Left renal cortex interstitium (tissue), 4 donors: ENCODE data around the gene ITIH4. TPM values are rescaled to one million over a fixed set of nuclear protein-coding genes. Genes with fewer than 3 reads are reported as not detected.
"Not testable (repeated sequence)": the region's sequence is repeated elsewhere in the genome, so short reads cannot be mapped to it uniquely, and the experiment has no call there.

ENCODE experiments used
- DNase-seq, 4 donors: peaks; one replicate each; pipeline ENCODE4 v3.0.0-alpha.2; 2013; ENCODE audit warnings: low read depth in 4 of 4, low spot score in 2 of 4, missing footprints in 1 of 4
- polyA plus RNA-seq, 4 donors: library from polyadenylated mRNA; unstranded; fragments of 120-200 nt; gene quantifications; one replicate each; pipeline ENCODE4 v1.2.1, GENCODE V29; 2013; ENCODE audit not compliant: insufficient read length in 4 of 4

ITIH4 gene
- polyA plus RNA-seq, 4 donors, result 5.4 to 11.0 (median 8.6) TPM

GRCh38 chr3:52787246-52787645 is 43.2 kb downstream of the ITIH4 start:
- no peak for DNase-seq

- no peak for DNase-seq
Measured at GRCh38 chr3:52786330-52787215, 43.9 kb downstream of the ITIH4 start.

DNA sequence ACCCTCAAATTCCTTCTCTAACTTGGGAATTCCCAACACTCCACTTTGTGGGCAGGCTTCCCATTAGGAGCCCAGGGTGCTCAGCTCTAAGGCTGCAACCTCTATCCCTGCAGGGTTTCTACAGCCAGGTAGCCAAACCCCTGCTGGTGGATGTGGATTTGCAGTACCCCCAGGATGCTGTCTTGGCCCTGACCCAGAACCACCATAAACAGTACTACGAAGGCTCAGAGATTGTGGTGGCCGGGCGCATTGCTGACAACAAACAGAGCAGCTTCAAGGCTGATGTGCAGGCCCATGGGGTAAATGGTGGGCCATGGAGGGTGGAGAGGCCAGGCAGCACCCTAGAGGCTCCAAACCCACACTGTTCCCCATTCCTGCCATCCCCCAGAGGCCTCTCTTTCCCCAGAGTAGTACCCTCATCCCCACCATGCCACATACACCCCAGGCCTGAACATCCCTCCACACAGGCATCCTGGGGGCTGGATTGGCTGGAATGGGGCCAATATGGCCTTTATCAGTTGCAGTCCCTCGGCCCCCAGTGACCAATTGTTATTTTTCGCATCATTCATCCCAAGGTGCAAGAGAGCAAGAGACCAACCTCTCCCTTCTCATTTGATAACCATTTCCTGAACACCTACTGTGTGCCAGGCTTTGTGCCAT is 45.4 kb downstream of the ITIH4 start:
- DNase-seq, result no peak

DNA sequence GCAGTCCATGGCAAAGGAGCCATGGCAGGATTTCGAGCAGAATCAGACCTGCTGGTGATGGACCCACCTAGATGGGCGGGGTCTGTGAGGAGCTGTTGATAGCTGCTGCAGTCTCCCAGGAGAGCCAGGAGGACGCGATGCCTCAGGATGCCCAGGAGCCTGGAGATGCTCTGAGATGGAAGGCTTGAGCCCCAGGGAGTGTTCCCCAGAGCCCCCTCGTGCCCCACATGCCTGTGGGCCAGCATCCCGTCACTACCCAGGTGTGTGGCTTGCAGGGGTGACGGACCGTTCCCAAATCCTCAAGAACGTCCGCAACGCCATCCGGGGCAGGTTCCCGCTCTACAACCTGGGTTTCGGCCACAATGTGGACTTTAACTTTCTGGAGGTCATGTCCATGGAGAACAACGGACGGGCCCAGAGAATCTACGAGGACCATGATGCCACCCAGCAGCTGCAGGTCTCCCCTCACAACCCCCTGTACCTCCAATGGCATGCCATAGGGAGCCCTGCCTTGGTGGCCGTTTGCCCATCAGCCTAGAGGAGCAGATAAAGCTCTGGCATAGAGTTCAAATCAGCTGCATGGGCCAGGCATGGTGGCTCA is 46.4 kb downstream of the ITIH4 start:
- DNase-seq, result no peak

- no peak for DNase-seq
Measured at GRCh38 chr3:52783211-52783555, 47.3 kb downstream of the ITIH4 start.

DNA sequence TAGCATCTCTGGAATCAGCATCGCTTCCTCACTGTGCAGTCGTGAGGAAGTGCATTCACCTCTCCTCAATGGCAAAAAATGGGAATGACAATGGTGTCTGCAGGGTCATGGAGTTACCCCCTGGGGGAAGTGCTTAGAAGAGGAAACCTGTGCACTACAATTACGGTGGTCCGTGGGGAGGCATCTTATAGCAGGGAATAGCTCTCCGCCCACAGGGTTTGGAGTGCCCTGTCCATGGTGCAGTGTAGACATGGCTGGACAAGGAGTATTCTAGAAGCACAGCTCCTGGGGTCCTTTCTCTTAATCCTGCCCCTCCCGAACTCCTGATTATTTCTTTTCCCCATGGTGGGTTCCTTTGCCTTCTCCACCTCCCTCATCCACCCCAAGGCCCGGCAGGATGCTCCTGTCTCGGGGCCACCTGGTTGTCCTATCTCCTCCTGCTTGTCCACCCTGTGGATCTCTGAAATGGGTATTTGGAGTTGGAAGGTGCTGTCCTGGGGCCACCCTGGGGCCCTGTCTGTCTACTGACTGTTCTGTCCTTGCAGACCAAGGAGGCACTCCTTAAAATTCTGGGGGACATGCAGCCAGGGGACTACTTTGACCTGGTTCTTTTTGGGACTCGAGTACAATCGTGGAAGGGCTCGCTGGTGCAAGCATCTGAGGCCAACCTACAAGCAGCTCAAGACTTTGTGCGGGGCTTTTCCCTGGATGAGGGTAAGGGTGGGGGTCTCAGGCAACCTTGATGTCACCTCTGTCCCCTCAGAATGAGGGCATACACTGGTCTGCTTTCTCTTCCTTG is 47.9 kb downstream of the ITIH4 start:
- no peak for DNase-seq

DNA sequence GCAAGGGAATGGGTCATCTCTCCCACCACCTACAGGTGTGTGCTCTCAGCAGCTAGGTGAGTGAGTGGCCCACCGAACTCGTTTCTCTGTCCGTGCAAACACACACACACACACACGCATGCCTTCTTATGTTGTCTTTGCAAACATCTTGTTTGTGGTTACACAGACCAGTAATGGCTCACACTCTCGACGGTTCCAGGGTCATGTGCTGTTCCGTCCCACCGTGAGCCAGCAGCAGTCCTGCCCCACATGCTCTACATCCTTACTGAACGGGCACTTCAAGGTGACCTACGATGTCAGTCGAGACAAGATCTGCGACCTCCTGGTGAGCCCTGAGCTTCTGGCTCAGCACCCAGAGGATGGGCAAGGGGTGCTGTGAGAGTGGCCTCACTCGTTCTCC is 48.7 kb downstream of the ITIH4 start:
- DNase-seq, result no peak

- no peak for DNase-seq
Measured at GRCh38 chr3:52779837-52780585, 50.5 kb downstream of the ITIH4 start.

DNA sequence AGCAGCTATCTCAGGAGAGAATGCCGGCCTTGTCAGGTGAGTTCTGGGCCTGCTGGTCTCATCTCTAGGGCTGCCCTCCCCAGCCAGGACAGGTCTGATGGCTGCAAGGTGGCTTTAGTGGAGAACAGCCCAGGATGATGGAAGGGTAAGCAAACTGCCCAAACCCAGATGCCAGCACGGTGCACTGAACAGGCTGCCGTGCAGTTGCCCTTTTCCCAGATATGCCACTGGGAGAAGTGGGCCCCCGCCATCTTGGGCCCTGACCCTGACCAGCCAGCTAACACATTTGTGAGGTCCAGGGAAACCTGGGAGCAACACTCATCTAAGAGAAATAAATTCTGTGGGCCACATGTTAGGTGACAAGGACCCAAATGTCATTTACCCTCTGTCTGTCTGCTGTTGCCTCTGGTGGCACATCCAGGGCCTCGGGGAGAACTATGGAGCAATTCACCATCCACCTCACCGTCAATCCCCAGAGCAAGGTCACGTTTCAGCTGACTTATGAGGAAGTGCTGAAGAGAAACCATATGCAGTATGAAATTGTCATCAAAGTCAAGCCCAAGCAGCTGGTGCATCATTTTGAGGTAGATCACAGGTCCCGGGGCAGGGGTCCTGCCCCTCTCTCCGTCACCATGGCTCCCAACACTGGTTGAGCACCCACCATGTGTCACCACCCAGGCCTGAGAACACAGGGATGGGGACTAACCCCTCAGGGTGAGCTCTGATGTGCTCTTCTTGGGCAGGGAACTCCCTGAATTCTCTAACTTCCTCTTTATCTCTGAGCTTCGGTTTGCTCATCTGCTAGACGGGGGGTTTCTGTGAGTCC is 51.2 kb downstream of the ITIH4 start:
- no peak for DNase-seq

- DNase-seq, result no peak
Measured at GRCh38 chr3:52777959-52778805, 52.3 kb downstream of the ITIH4 start.

- DNase-seq, result no peak
Measured at GRCh38 chr3:52777127-52777958, 53.1 kb downstream of the ITIH4 start, which contains the start of gene ITIH1. TSS of gene ITIH1 (plus strand) at chr3:52777599. CDS start at chr3:52777616, 17 bp downstream.

DNA sequence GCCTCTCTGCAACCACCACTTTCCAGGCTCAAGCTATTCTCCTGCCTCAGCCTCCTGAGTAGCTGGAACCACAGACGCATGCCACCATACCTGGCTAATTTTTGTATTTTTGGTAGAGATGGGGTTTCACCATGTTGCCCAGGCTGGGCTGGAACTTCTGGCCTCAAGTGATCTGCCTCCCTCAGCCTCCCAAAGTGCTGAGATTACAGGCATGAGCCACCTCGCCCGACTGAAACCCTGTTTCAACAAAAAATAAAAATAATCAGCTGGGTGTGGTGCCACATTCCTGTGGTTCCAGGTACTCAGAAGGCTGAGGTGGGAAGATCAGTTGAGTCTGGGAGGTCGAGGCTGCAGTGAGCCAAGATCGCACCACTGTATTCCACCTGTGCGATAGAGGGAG is 54.0 kb downstream of the ITIH4 start:
- DNase-seq, result not testable (repeated sequence)

GRCh38 chr3:52775877-52776276 is 54.6 kb downstream of the ITIH4 start:
- DNase-seq, result no peak

DNA sequence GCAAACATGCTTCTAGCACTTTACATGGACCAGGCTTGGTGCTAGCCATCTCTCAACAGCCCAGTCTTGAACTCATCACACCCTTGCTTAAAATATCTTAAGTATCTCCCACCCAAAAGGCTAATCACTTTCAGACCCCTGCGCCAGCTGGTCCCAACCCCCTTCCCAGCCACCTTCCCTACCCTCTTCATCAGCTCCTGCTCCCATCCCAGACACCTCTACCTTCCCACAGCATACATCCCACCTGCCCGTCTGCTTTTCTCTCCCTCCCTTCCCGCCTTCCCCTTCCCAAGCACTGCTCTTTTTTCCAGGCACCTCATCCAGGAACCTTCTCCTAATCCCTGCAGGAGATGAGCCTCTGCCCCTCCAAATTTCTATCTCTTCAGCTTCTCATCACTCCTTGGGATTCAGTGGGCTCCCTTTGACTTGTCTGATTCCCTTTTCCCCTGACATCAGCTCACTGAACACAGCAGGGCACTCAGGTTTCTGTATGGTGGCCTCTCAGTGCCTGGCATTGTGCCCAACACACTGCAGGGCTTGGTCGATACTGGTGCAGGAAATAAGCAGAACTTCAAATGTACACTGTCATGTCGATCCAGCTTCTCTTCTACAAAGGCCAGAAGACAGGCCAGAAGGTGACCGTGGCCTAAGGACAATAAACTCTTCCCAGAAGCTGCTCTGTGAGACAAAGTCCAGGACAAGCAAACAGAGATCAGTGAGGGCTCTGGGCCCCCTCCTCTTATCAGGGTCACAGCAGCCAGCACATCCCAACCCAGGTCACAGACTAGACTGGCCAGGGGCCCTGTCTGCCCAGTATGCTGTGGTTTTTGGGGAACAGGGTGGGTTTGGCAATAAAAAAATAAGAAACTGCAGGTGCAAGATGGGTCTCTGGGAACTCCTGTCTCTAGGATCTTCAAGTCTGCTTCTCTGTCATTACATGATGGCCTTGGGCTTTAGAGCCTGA is 55.3 kb downstream of the ITIH4 start:
- no peak for DNase-seq

GRCh38 chr3:52774066-52774713 is 56.3 kb downstream of the ITIH4 start:
- DNase-seq, result no peak
